CD4-positive, CD25-positive, alpha-beta regulatory T cell (primary cell): ENCODE results near the gene TRIM65. TPM values are rescaled to one million over a fixed set of nuclear protein-coding genes. Genes with fewer than 3 reads are reported as not detected.

Source experiments
- ATAC-seq, 2 donors: fragments of 150-1000 bp; cut with Tn5 transposase; one replicate each; pipeline ENCODE4 v1.10.0; 2021; ENCODE audit warnings: low read depth in 2 of 2, moderate number of reproducible peaks in 2 of 2, moderate library complexity in 1 of 2
- DNase-seq, 3 donors: peaks; one replicate each; pipeline versions ENCODE4 v3.0.0 to v3.0.0-alpha.2; 2012 to 2022; ENCODE audit warnings: mixed read lengths in 1 of 3
- H3K27ac ChIP-seq: one replicate; pipeline ENCODE4 v1.7.0; 2013; ENCODE audit warnings: mild to moderate bottlenecking, low read length; ENCODE audit not compliant: insufficient read depth, poor library complexity, severe bottlenecking
- H3K27me3 ChIP-seq: one replicate; pipeline ENCODE4 v1.7.0; 2013; ENCODE audit warnings: low read length; ENCODE audit not compliant: control insufficient read depth, insufficient read depth
- H3K36me3 ChIP-seq: one replicate; pipeline ENCODE4 v1.7.0; 2013; ENCODE audit warnings: mild to moderate bottlenecking, low read length, moderate library complexity; ENCODE audit not compliant: control insufficient read depth, insufficient read depth
- H3K4me1 ChIP-seq: 2 replicates; pipeline ENCODE4 v1.7.0; 2013; ENCODE audit warnings: mild to moderate bottlenecking, low read length; ENCODE audit not compliant: insufficient read depth, control insufficient read depth, poor library complexity, severe bottlenecking
- H3K4me3 ChIP-seq: one replicate; pipeline ENCODE4 v1.7.0; 2013; ENCODE audit warnings: low read depth, mild to moderate bottlenecking, low read length, moderate library complexity
- H3K9me3 ChIP-seq, 2 experiments: 1 replicate in 1 of 2; 2 replicates in 1 of 2; pipeline ENCODE4 v1.7.0; 2013; ENCODE audit warnings: low read length in 2 of 2, mild to moderate bottlenecking in 1 of 2, moderate library complexity in 1 of 2; ENCODE audit not compliant: control insufficient read depth in 2 of 2
- H3K27ac Mint-ChIP-seq, 3 donors: one replicate each; pipeline ENCODE4 v1.8.0; 2020 to 2022; ENCODE audit warnings: mild to moderate bottlenecking in 3 of 3, mixed read lengths in 3 of 3, moderate library complexity in 2 of 3
- H3K27me3 Mint-ChIP-seq: one replicate; pipeline ENCODE4 v1.8.0; 2022; ENCODE audit warnings: mild to moderate bottlenecking, mixed read lengths
- H3K36me3 Mint-ChIP-seq: one replicate; pipeline ENCODE4 v1.8.0; 2020; ENCODE audit warnings: mixed read lengths
- H3K4me1 Mint-ChIP-seq, 4 donors: one replicate each; pipeline ENCODE4 v1.8.0; 2020 to 2022; ENCODE audit warnings: mixed read lengths in 4 of 4, mild to moderate bottlenecking in 1 of 4
- H3K4me3 Mint-ChIP-seq, 4 donors: one replicate each; pipeline ENCODE4 v1.8.0; 2020 to 2022; ENCODE audit warnings: mild to moderate bottlenecking in 4 of 4, mixed read lengths in 4 of 4, moderate library complexity in 3 of 4
- H3K9me3 Mint-ChIP-seq, 7 donors: one replicate each; pipeline ENCODE4 v1.8.0; 2020 to 2022; ENCODE audit warnings: mixed read lengths in 7 of 7, mild to moderate bottlenecking in 3 of 7, moderate library complexity in 2 of 7
- polyA plus RNA-seq, 4 donors: library from polyadenylated mRNA; unstranded; fragments of 300-500 nt; fragmentation: Illumina TruSeq; gene quantifications; one replicate each; pipeline ENCODE4 v1.2.3, GENCODE V29; 2021
- total RNA-seq: library from RNA; stranded (reverse); gene quantifications from one replicate; pipeline ENCODE4 v1.2.3, GENCODE V29; 2022

TRIM65 gene
- total and polyA plus RNA-seq, 5 donors from 2014 or later: 16.9 to 24.3 (median 19.9) TPM

DNA sequence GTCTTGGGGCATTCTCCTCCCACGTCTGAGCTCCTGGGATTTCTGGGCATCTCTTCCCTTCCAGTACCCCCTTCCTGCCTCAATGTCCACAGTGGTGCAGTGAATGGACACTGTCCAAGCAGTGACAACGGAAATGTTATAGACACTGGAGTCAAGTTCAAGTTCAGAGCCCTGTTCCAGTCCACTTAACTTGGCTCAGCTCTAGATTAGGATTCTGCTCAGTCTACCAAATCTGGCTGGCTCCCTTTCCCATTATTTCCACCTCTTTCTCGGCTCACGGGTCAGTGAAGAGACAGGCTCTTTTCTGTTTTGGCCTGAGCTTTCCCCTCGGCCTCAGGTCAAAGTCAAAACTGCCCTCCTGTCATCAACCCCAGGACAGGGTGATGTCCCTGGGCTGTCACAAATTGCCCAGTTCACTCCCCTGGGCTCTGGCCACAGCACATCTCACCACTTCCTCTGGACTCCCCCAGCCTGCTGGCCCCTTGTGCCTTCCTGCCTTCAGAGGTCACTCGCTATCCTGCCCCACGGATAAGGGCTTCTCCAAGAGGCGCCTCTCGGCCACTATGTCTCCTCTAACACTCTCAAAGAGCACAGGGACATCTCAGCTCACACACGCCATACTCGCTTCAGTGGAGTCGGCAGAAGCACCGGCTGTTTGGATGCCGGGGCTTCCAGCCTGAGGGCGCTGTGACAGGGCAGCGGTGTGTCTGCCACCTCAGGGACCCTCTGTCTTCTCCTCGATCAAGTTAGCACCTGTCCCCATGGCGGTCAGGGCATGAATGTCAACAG, 25.6 kb upstream of the TRIM65 start:
- H3K27me3 ChIP-seq: no peaks in the 10 kb centered on the region
- Mint-ChIP-seq H3K4me3 (no peak overlapping the region), H3K27ac (peak overlapping the region in 1 of 3 donors; percentile 34), H3K36me3 (no peaks in the 10 kb centered on the region), H3K27me3 (no peaks in the 10 kb centered on the region), H3K9me3 (no peaks in the 10 kb centered on the region), H3K4me1 (peaks cover 0 to 1% (median 0%) of the 10 kb centered on the region in 4 donors)
- ATAC-seq: no peak
- no peak overlapping the region for H3K4me3 ChIP-seq
- H3K9me3 ChIP-seq: no peaks in the 10 kb centered on the region
- no peaks in the 10 kb centered on the region for H3K36me3 ChIP-seq
- DNase-seq: no peak
- H3K27ac ChIP-seq: no peak overlapping the region
- no peaks in the 10 kb centered on the region for H3K4me1 ChIP-seq

DNA sequence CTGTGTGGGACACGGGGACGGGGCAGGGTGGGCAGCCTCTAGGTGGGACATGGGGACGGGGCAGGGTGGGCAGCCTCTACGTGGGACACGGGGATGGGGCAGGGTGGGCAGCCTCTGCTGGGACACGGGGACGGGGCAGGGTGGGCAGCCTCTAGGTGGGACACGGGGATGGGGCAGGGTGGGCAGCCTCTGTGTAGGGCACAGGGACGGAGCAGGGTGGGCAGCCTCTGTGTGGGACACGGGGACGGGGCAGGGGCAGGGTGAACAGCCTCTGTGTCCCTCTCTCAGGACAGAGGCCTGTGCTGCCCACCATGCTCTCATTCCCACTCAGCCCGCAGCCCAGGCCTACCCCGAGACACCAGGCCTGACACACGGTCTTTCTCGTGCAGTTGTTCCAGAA, 24.8 kb upstream of the TRIM65 start:
- no peaks in the 10 kb centered on the region for H3K4me1 ChIP-seq
- Mint-ChIP-seq H3K9me3 (no peaks in the 10 kb centered on the region), H3K4me3 (no peak overlapping the region), H3K27me3 (no peaks in the 10 kb centered on the region), H3K36me3 (no peaks in the 10 kb centered on the region), H3K4me1 (peaks cover 0 to 6% (median 3%) of the 10 kb centered on the region in 4 donors), H3K27ac (no peak overlapping the region)
- no peak overlapping the region for H3K27ac ChIP-seq
- no peaks in the 10 kb centered on the region for H3K36me3 ChIP-seq
- DNase-seq (no peak), ATAC-seq (no peak)
- H3K27me3 ChIP-seq: no peaks in the 10 kb centered on the region
- no peaks in the 10 kb centered on the region for H3K9me3 ChIP-seq
- no peak overlapping the region for H3K4me3 ChIP-seq

DNA sequence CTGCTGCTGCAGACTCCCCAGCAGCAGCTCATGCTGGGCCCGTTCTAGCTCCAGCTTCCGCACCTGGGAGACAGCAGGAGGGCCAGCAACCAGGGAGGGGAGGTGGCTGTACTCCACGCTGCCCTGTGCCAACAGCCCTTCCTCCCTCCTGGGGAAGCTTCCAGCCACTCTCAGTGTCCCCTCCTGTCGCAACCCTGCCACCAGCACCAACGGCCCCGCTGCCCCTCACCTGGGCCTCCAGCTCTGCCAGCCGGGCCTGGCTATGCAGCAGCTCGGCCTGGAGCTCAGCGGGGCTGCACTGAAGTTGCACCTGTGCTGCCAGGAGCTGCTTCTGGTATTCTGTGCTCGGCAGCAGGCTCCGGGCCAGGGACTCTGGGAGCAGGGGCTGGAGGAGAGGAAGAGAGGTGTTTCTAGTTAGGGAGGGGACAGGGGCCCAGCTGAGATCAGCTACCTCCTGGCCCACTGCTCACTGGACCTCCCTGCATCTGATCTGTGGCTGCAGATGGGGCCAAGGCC, 23.4 kb upstream of the TRIM65 start:
- Histone ChIP-seq H3K9me3 (no peaks in the 10 kb centered on the region), H3K27me3 (no peaks in the 10 kb centered on the region), H3K4me1 (no peaks in the 10 kb centered on the region), H3K36me3 (no peaks in the 10 kb centered on the region), H3K27ac (no peak overlapping the region), H3K4me3 (no peak overlapping the region)
- Mint-ChIP-seq H3K4me3 (no peak overlapping the region), H3K4me1 (peaks cover 0 to 6% (median 3%) of the 10 kb centered on the region in 4 donors), H3K9me3 (no peaks in the 10 kb centered on the region), H3K27me3 (no peaks in the 10 kb centered on the region), H3K27ac (no peak overlapping the region), H3K36me3 (peaks cover 3% of the 10 kb centered on the region)
- DNase-seq: no peak
- no peak for ATAC-seq

DNA sequence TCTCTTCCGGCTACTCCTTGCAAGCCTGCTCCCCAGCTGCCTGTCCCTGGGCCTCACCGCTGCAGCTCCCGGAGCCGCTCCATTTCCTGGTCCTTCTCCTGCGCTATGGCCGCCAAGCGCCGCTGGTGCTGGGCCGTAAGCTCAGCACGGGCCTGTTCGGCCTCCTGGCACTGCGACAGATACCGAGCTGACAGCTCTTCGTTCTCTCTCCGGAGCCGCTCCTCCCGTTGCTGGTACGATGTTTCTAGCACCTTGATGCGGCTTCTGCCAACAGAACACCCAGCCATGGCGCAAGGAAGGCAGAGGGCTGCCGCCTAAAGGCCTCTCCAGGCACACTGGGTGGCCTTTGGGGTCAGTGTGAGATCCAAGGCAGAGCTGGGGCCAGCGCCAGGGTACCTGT, 22.9 kb upstream of the TRIM65 start:
- H3K4me3 Mint-ChIP-seq: no peak overlapping the region

DNA sequence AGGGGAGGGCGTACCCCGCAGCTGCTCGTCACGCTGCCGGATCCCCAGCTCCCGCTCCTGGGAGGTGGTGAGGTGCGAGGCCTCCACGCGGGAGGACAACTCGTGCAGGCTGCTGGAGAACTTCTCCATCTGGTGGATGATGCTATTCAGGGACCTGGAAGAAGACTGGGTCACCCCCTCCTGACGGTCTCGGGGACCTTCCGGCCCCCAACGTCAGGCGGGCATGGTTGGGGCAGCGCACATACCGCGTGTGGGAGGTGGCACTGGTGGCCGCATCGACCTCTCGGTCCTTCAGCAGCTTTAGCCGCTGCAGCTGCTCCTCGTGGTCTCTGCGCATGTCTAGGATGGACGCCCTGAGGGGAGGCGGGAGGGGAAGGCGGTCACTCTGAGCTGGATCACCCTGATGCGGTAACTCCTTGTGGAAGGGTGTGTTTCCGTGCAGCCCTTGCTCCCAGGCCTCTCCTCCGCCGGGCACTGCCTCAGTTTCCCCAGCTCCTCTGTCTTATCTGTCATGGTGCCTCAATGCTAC, 21.2 kb upstream of the TRIM65 start:
- no peaks in the 10 kb centered on the region for H3K9me3 ChIP-seq
- no peak overlapping the region for H3K4me3 ChIP-seq
- H3K4me1 ChIP-seq: no peaks in the 10 kb centered on the region
- H3K27me3 ChIP-seq: no peaks in the 10 kb centered on the region
- no peaks in the 10 kb centered on the region for H3K36me3 ChIP-seq
- H3K27ac ChIP-seq: no peak overlapping the region
- Mint-ChIP-seq H3K4me3 (peak overlapping the region in 1 of 4 donors; percentile 10), H3K36me3 (peaks cover 8% of the 10 kb centered on the region), H3K27me3 (no peaks in the 10 kb centered on the region), H3K4me1 (peaks cover 0 to 6% (median 3%) of the 10 kb centered on the region in 4 donors), H3K27ac (no peak overlapping the region), H3K9me3 (no peaks in the 10 kb centered on the region)
- DNase-seq: no peak
- ATAC-seq: no peak

More for the DNA sequence above, 22.9 kb upstream of the TRIM65 start:
- no peaks in the 10 kb centered on the region for H3K4me1 ChIP-seq
- DNase-seq: no peak
- no peak overlapping the region for H3K27ac Mint-ChIP-seq
- H3K4me3 ChIP-seq: no peak overlapping the region
- no peaks in the 10 kb centered on the region for H3K9me3 ChIP-seq
- H3K27me3 Mint-ChIP-seq: no peaks in the 10 kb centered on the region
- no peak for ATAC-seq
- peaks cover 0 to 6% (median 3%) of the 10 kb centered on the region in 4 donors for H3K4me1 Mint-ChIP-seq
- H3K27me3 ChIP-seq: no peaks in the 10 kb centered on the region
- no peaks in the 10 kb centered on the region for H3K36me3 ChIP-seq
- no peak overlapping the region for H3K27ac ChIP-seq
- H3K36me3 Mint-ChIP-seq: peaks cover 5% of the 10 kb centered on the region
- no peaks in the 10 kb centered on the region for H3K9me3 Mint-ChIP-seq

DNA sequence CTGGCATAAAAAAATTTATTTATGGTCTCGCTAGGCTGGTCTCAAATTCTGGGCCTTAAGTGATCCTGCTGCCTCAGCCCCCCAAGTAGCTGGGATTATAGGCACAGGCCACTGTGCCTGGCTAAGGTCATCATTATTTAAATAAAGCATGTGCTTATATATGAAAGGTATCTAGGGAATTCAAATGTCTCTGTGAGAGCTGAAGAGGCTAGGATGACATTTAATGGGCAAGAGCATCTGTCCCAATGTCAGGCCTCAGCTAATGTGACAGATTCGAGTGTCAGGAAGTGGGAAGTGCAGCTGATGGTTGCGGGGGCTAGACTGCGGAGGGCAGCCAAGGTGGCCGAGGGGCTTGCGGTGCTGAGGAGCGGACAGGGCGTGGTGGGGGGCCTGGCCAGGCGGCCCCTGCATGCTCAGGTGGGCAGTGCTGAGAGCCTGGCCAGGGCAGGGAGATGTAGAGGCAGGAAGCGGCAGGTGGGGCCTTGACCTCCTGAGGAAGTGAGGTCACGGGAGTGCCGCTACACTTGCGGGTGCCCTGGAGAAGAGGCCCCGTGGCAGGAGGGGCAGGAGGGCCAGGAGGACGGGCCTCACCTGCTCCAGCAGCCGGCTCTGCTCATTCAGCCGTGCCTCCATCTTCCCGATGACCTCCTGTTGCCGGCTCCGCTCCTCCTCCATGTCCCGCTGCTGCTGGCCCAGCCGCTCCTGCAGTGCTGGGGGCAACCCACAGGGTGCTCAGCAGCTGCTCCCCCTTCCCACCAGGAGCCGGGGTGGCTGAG, 20.6 kb upstream of the TRIM65 start:
- Histone ChIP-seq H3K27me3 (no peaks in the 10 kb centered on the region), H3K36me3 (no peaks in the 10 kb centered on the region), H3K4me1 (no peaks in the 10 kb centered on the region), H3K9me3 (no peaks in the 10 kb centered on the region), H3K27ac (no peak overlapping the region), H3K4me3 (no peak overlapping the region)
- Mint-ChIP-seq H3K4me1 (peaks cover 0 to 6% (median 3%) of the 10 kb centered on the region in 4 donors), H3K36me3 (peaks cover 8% of the 10 kb centered on the region), H3K4me3 (peak overlapping the region in 1 of 4 donors; percentile 22), H3K27ac (peak overlapping the region in 1 of 3 donors; percentile 63), H3K27me3 (no peaks in the 10 kb centered on the region), H3K9me3 (no peaks in the 10 kb centered on the region)
- DNase-seq (no peak), ATAC-seq (no peak)

DNA sequence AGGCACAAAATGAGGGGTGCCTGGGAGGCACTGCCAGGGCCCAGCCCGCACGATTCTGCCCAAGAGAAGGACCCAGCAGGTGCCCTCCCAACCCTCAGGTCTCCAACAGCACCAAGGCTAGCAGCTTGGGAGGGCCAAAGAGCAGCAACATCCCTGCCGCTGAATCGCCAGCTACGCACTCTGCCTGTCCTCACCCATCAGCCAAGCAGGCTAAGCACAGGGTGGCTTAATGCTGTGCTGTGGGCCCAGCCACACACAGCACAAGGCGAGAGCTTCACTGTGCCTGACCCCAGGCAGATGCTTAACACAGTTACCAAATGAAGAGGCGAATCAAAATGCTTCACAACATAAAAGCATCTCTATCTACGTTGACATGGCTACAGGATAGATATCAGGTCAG, 18.5 kb upstream of the TRIM65 start:
- no peak overlapping the region for H3K27ac ChIP-seq
- Mint-ChIP-seq H3K27ac (no peak overlapping the region), H3K4me1 (peaks cover 0 to 6% (median 3%) of the 10 kb centered on the region in 4 donors), H3K9me3 (no peaks in the 10 kb centered on the region), H3K36me3 (peaks cover 12% of the 10 kb centered on the region), H3K27me3 (no peaks in the 10 kb centered on the region), H3K4me3 (no peak overlapping the region)
- H3K9me3 ChIP-seq: no peaks in the 10 kb centered on the region
- ATAC-seq (no peak), DNase-seq (no peak)
- H3K36me3 ChIP-seq: no peaks in the 10 kb centered on the region
- H3K4me3 ChIP-seq: no peak overlapping the region
- no peaks in the 10 kb centered on the region for H3K27me3 ChIP-seq
- H3K4me1 ChIP-seq: no peaks in the 10 kb centered on the region
